K562 (cell line): ENCODE data around the gene DDX54. TPM values are rescaled to one million over a fixed set of nuclear protein-coding genes. Genes with fewer than 3 reads are reported as not detected.

ENCODE experiments used
- ADNP ChIP-seq: fragments of 200-800 bp; sonication (Bioruptor generic); IDR thresholded peaks from 2 replicates; pipeline ENCODE4 v1.6.1; 2016; ENCODE audit warnings: missing genetic modification characterization, missing compliant biosample characterization
- ATF1 ChIP-seq, 2 experiments: fragments of 450-650 bp in 1 of 2; IDR thresholded peaks; 2 replicates each; pipeline ENCODE4 v1.6.1; 2016; ENCODE audit warnings: missing compliant biosample characterization in 1 of 2, missing genetic modification characterization in 1 of 2
- ELK1 ChIP-seq: sonication (generic); formaldehyde crosslinking; IDR thresholded peaks from 2 replicates; pipeline ENCODE4 v1.8.1; 2022; ENCODE audit warnings: missing genetic modification reagents
- EP300 ChIP-seq: IDR thresholded peaks from 2 replicates; pipeline ENCODE4 v1.6.1; 2012; ENCODE audit warnings: low read length, improper control_type of control experiment
- MAX ChIP-seq: sonication (generic); formaldehyde crosslinking; IDR thresholded peaks from 2 replicates; pipeline ENCODE4 v1.9.0; 2022; ENCODE audit warnings: mild to moderate bottlenecking, missing genetic modification reagents
- MNT ChIP-seq, 2 experiments: fragments of 450-650 bp; conservative IDR thresholded peaks; 2 replicates each; pipeline ENCODE4 v1.6.1; 2017; ENCODE audit warnings: mild to moderate bottlenecking in 2 of 2, moderate library complexity in 2 of 2
- MYNN ChIP-seq, 2 experiments: sonication (generic); formaldehyde crosslinking in 1 of 2; IDR thresholded peaks; 2 replicates each; pipeline versions ENCODE4 v1.5.0 to v1.6.1; 2016 to 2020; ENCODE audit warnings: antibody characterized with exemption in 1 of 2, missing genetic modification reagents in 1 of 2
- RAD51 ChIP-seq: fragments of 450-650 bp; IDR thresholded peaks from 2 replicates; pipeline ENCODE4 v1.7.1; 2016; ENCODE audit warnings: low read depth, mild to moderate bottlenecking, borderline replicate concordance
- RBM25 ChIP-seq: fragments of 200-400 bp; formaldehyde crosslinking; IDR thresholded peaks from 2 replicates; pipeline ENCODE4 v1.6.1; 2018; ENCODE audit warnings: low read length, low read depth, moderate library complexity; ENCODE audit not compliant: severe bottlenecking
- USF2 ChIP-seq: sonication (generic); formaldehyde crosslinking; IDR thresholded peaks from 2 replicates; pipeline ENCODE4 v1.5.0; 2020; ENCODE audit warnings: missing genetic modification reagents
- XRCC4 ChIP-seq: IDR thresholded peaks from one replicate; pipeline ENCODE4 v1.6.1; 2011; ENCODE audit not compliant: insufficient read depth, insufficient read length; ENCODE audit errors: extremely low read depth
- ZNF197 ChIP-seq: fragments of 200-800 bp; sonication (Bioruptor generic); IDR thresholded peaks from 2 replicates; pipeline ENCODE4 v1.6.1; 2016; ENCODE audit warnings: low read depth, missing genetic modification characterization, missing compliant biosample characterization
- ZNF696 ChIP-seq: fragments of 250-450 bp; sonication (Bioruptor Pico); conservative IDR thresholded peaks from 2 replicates; pipeline ENCODE4 v1.4.0; 2020; ENCODE audit warnings: mild to moderate bottlenecking, moderate library complexity
- polyA plus RNA-seq, 8 experiments: library from polyadenylated mRNA; depleted of rRNA in 4 of 8; stranded (reverse) in 5 of 8; unstranded in 3 of 8; fragments of >200 nt; fragmentation: Nextera tagmentation in 2 of 8; fragmentation: Illumina TruSeq in 1 of 8; extraction: Ambion mirVana in 2 of 8; extraction: Trizol in 1 of 8; gene quantifications; 2 replicates each; pipeline versions ENCODE4 v1.2.1 to v1.2.3, GENCODE V29; 2011 to 2014; ENCODE audit warnings: inconsistent platforms in 1 of 8, missing spikeins in 1 of 8
- total RNA-seq, 7 experiments: library from RNA; depleted of rRNA in 6 of 7; stranded (reverse); fragments of >200 nt in 6 of 7; fragmentation: Illumina TruSeq in 2 of 7; extraction: Trizol in 2 of 7; gene quantifications; 2 replicates each; pipeline versions ENCODE4 v1.2.1 to v1.2.3, GENCODE V29; 2011 to 2021; ENCODE audit warnings: low replicate concordance in 1 of 7
- TF ChIP-seq, protein P1 (sequence below): sonication (generic); IDR thresholded peaks from 2 replicates; pipeline ENCODE4 v1.6.1; 2016
- TF ChIP-seq, protein P2 (sequence below): fragments of 200-800 bp; sonication (Bioruptor generic); IDR thresholded peaks from 2 replicates; pipeline ENCODE4 v1.6.1; 2017; ENCODE audit warnings: missing genetic modification characterization, missing compliant biosample characterization

DDX54 gene
- total and polyA plus RNA-seq, 9 of the 15 experiments (the other 6 are each of a cell fraction or from before 2014, with no cell fraction given), result 1.4 to 135 (median 51.4) TPM

DNA sequence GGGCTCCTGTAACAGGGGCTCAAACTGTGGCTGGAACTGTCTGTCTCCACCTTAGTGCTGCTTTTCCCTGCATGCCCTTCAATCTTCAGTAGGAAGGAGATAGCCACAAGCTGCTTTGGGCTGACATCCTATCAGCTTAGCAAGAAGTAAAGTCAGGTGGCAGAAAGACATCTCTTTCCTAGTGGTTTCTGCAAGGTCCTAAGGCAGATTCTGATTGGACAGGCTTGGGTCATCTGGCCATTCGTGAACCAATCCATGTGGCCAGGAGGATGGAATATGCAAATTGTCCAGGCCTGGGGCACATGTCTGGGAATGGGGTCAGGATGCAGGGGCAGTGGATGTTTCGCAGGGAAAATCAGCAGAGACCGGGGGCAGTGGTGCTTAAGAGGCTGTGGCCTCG lies 5.5 kb upstream of the DDX54 start (continued):
- TF ChIP-seq MNT (conservative IDR thresholded peaks at IDR 0.05) (peak; percentile 51 to 65; a peak in 3 of 4 replicates), ELK1 (CRISPR knock-in tag) (no peak), RAD51 (peak; percentile 91), RBM25 (peak; percentile 76), ATF1 (CRISPR knock-in tag; IDR thresholded peaks at IDR 0.05) (no peak), ATF1 (tag; IDR thresholded peaks at IDR 0.05) (no peak), USF2 (CRISPR knock-in tag) (peak; percentile 93), ZNF197 (CRISPR knock-in tag) (no peak), ZNF696 (CRISPR knock-in tag) (no peak), MAX (CRISPR knock-in tag) (peak; percentile 12; the same call in 1 of the 2 replicates), EP300 (peak; percentile 2; the same call in 1 of the 2 replicates), ADNP (tag) (no peak), XRCC4 (no peak), MYNN (IDR thresholded peaks at IDR 0.05) (no peak), MYNN (CRISPR knock-in tag; IDR thresholded peaks at IDR 0.05) (no peak)
- TF ChIP-seq, protein P1, sequence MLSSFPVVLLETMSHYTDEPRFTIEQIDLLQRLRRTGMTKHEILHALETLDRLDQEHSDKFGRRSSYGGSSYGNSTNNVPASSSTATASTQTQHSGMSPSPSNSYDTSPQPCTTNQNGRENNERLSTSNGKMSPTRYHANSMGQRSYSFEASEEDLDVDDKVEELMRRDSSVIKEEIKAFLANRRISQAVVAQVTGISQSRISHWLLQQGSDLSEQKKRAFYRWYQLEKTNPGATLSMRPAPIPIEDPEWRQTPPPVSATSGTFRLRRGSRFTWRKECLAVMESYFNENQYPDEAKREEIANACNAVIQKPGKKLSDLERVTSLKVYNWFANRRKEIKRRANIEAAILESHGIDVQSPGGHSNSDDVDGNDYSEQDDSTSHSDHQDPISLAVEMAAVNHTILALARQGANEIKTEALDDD, result no peak
- TF ChIP-seq, protein P2, sequence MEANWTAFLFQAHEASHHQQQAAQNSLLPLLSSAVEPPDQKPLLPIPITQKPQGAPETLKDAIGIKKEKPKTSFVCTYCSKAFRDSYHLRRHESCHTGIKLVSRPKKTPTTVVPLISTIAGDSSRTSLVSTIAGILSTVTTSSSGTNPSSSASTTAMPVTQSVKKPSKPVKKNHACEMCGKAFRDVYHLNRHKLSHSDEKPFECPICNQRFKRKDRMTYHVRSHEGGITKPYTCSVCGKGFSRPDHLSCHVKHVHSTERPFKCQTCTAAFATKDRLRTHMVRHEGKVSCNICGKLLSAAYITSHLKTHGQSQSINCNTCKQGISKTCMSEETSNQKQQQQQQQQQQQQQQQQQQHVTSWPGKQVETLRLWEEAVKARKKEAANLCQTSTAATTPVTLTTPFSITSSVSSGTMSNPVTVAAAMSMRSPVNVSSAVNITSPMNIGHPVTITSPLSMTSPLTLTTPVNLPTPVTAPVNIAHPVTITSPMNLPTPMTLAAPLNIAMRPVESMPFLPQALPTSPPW (CRISPR knock-in tag), result no peak
